Measurements from ENCODE around the gene POLRMT.

POLRMT gene

DNA sequence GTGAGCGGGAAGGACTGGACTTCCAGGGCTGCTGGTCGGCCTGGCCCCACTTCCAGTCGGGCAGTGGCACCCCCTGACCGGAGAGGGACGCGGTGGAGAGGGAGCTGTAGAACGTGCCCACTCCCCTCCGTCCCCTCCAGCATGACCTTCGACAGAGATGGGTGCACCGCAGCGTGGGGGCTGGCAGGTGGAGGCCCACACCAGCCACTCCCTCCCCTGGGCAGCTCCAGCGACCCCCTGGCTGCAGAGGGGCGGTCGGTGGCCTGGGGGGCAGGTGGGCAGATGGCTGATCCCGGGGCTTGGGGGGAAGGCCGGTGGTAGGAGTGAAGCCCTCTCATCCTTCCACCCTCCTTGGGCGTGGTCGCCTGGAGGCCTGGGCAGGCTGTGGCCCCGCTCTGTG, 41.2 kb downstream of the POLRMT start:
- Histone ChIP-seq H3K9me3 (ENCODE audit: control insufficient read depth, insufficient read depth, low read depth, low read length) (no peaks in the 10 kb centered on the region), H3K4me3 (ENCODE audit: low read depth, low read length) (no peak overlapping the region), H3K36me3 (ENCODE audit: control insufficient read depth in 2 of 2, insufficient read depth in 1 of 2, low read length in 2 of 2) (no peaks in the 10 kb centered on the region), H3K4me1 (ENCODE audit: control insufficient read depth, insufficient read depth, low read length) (peaks cover 7% of the 10 kb centered on the region; the same call in 1 of the 2 replicates), H3K27ac (ENCODE audit: extremely low read depth, low read depth, low read length) (no peak overlapping the region)
- ChIA-PET POLR2A (interaction anchor here (0.5 kb wide), 1 partner anchor 498 kb away, joined by 5 read pairs; no protein-coding TSS in a partner anchor), CTCF (no interaction called here)
- TF ChIP-seq ZBTB20 (tag by site-specific recombination; IDR thresholded peaks at IDR 0.05) (peak; percentile 66; the same call in 1 of the 2 replicates), ZNF221 (tag by site-specific recombination; IDR thresholded peaks at IDR 0.05; ENCODE audit: borderline replicate concordance) (no peak)

GRCh38 chr19:591099-591958, 42.0 kb downstream of the POLRMT start:
- ChIA-PET POLR2A (no interaction called here), CTCF (no interaction called here)
- peaks cover 7% of the 10 kb centered on the region; the same call in 1 of the 2 replicates for H3K4me1 ChIP-seq (ENCODE audit: control insufficient read depth, insufficient read depth, low read length)
- no peak overlapping the region for H3K27ac ChIP-seq (ENCODE audit: extremely low read depth, low read depth, low read length)
- no peaks in the 10 kb centered on the region for H3K9me3 ChIP-seq (ENCODE audit: control insufficient read depth, insufficient read depth, low read depth, low read length)
- H3K4me3 ChIP-seq (ENCODE audit: low read depth, low read length), result no peak overlapping the region
- no peaks in the 10 kb centered on the region for H3K36me3 ChIP-seq (ENCODE audit: control insufficient read depth in 2 of 2, insufficient read depth in 1 of 2, low read length in 2 of 2)
- TF ChIP-seq EGR2 (tag by site-specific recombination; IDR thresholded peaks at IDR 0.05; ENCODE audit: low read depth) (no peak), BCL11B (tag by site-specific recombination; IDR thresholded peaks at IDR 0.05; ENCODE audit: low read depth) (no peak), ZNF239 (tag by site-specific recombination; IDR thresholded peaks at IDR 0.05) (no peak), ZNF274 (IDR thresholded peaks at IDR 0.05; ENCODE audit: low read length) (no peak), ZNF274 (tag by site-specific recombination; IDR thresholded peaks at IDR 0.05; ENCODE audit: borderline replicate concordance) (no peak), ZBTB8A (tag by site-specific recombination; IDR thresholded peaks at IDR 0.05) (0 out of 2 replicates have a peak, but pooled peaks have one; percentile 16), KLF7 (tag by site-specific recombination; IDR thresholded peaks at IDR 0.05; ENCODE audit: borderline replicate concordance) (no peak), ZSCAN4 (tag by site-specific recombination; IDR thresholded peaks at IDR 0.05) (no peak), KLF1 (tag by site-specific recombination; IDR thresholded peaks at IDR 0.05) (peak; percentile 41; the same call in 1 of the 2 replicates), ZNF146 (tag by site-specific recombination; IDR thresholded peaks at IDR 0.05) (no peak), ZSCAN5A (tag by site-specific recombination; IDR thresholded peaks at IDR 0.05) (no peak), BCL11A (tag by site-specific recombination; IDR thresholded peaks at IDR 0.05; ENCODE audit: low read depth) (no peak), ZNF416 (tag by site-specific recombination; IDR thresholded peaks at IDR 0.05) (no peak), ZNF629 (tag by site-specific recombination; IDR thresholded peaks at IDR 0.05) (no peak), YY2 (tag by site-specific recombination; IDR thresholded peaks at IDR 0.05) (no peak), ZNF701 (tag by site-specific recombination; IDR thresholded peaks at IDR 0.05) (no peak), ZNF776 (tag by site-specific recombination; IDR thresholded peaks at IDR 0.05; ENCODE audit: borderline replicate concordance) (no peak), OSR2 (tag by site-specific recombination; IDR thresholded peaks at IDR 0.05) (no peak), GFI1B (tag by site-specific recombination; IDR thresholded peaks at IDR 0.05) (no peak), ZFP69B (tag by site-specific recombination; IDR thresholded peaks at IDR 0.05) (peak; percentile 80), ZNF558 (tag by site-specific recombination; IDR thresholded peaks at IDR 0.05) (no peak)
- TF ChIP-seq, protein P1, sequence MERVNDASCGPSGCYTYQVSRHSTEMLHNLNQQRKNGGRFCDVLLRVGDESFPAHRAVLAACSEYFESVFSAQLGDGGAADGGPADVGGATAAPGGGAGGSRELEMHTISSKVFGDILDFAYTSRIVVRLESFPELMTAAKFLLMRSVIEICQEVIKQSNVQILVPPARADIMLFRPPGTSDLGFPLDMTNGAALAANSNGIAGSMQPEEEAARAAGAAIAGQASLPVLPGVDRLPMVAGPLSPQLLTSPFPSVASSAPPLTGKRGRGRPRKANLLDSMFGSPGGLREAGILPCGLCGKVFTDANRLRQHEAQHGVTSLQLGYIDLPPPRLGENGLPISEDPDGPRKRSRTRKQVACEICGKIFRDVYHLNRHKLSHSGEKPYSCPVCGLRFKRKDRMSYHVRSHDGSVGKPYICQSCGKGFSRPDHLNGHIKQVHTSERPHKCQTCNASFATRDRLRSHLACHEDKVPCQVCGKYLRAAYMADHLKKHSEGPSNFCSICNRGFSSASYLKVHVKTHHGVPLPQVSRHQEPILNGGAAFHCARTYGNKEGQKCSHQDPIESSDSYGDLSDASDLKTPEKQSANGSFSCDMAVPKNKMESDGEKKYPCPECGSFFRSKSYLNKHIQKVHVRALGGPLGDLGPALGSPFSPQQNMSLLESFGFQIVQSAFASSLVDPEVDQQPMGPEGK (tag by site-specific recombination; IDR thresholded peaks at IDR 0.05), result 0 out of 2 replicates have a peak, but pooled peaks have one; percentile 13
- TF ChIP-seq, protein P2, sequence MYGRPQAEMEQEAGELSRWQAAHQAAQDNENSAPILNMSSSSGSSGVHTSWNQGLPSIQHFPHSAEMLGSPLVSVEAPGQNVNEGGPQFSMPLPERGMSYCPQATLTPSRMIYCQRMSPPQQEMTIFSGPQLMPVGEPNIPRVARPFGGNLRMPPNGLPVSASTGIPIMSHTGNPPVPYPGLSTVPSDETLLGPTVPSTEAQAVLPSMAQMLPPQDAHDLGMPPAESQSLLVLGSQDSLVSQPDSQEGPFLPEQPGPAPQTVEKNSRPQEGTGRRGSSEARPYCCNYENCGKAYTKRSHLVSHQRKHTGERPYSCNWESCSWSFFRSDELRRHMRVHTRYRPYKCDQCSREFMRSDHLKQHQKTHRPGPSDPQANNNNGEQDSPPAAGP (tag by site-specific recombination; IDR thresholded peaks at IDR 0.05), result no peak
- TF ChIP-seq, protein P3, sequence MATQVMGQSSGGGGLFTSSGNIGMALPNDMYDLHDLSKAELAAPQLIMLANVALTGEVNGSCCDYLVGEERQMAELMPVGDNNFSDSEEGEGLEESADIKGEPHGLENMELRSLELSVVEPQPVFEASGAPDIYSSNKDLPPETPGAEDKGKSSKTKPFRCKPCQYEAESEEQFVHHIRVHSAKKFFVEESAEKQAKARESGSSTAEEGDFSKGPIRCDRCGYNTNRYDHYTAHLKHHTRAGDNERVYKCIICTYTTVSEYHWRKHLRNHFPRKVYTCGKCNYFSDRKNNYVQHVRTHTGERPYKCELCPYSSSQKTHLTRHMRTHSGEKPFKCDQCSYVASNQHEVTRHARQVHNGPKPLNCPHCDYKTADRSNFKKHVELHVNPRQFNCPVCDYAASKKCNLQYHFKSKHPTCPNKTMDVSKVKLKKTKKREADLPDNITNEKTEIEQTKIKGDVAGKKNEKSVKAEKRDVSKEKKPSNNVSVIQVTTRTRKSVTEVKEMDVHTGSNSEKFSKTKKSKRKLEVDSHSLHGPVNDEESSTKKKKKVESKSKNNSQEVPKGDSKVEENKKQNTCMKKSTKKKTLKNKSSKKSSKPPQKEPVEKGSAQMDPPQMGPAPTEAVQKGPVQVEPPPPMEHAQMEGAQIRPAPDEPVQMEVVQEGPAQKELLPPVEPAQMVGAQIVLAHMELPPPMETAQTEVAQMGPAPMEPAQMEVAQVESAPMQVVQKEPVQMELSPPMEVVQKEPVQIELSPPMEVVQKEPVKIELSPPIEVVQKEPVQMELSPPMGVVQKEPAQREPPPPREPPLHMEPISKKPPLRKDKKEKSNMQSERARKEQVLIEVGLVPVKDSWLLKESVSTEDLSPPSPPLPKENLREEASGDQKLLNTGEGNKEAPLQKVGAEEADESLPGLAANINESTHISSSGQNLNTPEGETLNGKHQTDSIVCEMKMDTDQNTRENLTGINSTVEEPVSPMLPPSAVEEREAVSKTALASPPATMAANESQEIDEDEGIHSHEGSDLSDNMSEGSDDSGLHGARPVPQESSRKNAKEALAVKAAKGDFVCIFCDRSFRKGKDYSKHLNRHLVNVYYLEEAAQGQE (tag by site-specific recombination; IDR thresholded peaks at IDR 0.05), result peak; percentile 97
